ENCODE results near the gene CEP70.
"Not testable (repeated sequence)": the region's sequence is repeated elsewhere in the genome, so short reads cannot be mapped to it uniquely, and the experiment has no call there.

CEP70 gene

DNA sequence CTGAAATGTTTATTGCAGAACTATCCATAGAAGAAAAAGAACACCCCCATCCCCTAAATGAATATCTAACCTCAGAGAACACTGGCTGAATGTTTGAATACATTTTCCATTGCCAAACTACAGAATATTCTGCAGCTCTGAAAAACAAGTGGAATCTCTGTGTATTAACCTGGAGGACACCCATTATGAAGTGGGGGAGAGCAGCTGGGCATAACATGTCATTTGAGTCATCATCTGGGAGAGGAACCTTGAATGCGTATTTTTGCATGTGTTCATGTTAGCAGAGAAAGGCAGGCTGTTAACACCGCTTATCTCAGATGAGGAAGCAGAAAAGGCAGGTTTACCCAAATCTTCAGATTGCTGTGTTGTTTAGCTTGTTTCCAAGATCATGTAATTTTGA is 128.1 kb downstream of the CEP70 start:
- no peak for DNase-seq

DNA sequence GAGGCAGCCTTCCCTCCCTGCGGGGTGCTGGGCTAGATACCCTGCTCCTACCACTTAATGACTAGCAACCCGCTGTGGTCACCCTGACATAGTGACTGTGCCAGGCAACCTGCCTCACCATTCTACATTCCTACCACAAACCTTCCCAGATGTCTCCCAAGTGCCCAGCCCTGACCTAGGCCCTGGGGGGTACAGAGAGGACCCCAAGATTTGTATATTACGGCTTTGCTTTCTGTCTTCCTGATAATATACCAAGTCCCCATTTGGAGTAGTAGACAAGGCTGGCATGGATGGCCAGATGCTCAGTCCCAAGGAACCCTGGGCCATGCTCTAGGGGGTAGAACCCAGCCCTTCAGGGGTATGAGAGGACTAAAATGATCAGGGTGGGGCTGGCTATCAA is 128.6 kb downstream of the CEP70 start:
- DNase-seq, result no peak

DNA sequence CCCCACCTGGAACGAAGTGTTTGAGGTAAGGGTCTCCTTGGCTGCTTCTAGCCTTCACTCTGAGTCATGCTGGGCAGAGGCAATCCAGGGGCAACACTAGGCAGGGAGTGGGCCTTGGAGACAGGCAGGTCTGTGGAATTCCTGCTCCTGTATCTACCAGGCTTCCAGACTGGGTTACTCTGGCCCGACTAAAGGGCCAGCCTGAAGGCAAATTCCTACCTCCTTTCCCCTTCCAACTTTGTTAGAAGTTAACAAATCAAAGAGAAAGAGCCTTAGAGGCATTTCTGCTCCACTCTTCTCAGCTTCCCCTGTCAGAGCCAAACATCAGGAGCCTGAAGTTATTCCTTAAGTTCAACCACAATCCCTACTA is 129.6 kb downstream of the CEP70 start:
- DNase-seq, result no peak

DNA sequence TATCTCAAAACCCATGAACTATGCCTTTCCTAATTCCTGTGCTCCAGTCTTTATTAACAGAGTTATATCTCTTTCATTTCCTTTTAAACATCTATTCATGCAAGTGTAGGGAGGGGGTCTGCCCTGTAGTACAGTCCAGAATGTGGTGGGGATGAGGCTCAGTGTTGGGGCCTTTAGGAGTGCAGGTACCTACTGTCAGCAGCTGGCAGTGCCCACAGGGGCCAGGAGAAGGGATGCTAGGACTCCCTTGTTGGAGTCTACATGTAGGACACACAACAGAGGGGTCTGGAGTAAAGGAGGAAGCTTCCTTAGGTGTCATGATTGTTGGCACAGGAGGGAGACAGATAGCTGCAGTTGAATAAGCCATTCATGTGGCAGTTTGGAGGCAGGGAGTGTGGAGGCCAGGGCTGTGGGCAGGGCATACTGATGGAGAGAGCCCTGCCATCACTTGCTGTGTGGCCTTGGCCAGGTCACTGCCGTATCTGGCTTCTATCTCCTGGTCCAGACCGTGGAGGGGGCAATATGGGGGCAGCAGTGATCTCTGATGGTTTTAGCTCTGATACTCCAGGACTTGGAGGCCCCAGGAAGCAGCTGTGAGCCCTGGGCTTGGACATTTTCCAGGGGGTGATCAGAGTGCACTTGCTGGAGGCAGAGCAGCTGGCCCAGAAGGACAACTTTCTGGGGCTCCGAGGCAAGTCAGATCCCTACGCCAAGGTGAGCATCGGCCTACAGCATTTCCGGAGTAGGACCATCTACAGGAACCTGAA is 130.2 kb downstream of the CEP70 start:
- no peak for DNase-seq

DNA sequence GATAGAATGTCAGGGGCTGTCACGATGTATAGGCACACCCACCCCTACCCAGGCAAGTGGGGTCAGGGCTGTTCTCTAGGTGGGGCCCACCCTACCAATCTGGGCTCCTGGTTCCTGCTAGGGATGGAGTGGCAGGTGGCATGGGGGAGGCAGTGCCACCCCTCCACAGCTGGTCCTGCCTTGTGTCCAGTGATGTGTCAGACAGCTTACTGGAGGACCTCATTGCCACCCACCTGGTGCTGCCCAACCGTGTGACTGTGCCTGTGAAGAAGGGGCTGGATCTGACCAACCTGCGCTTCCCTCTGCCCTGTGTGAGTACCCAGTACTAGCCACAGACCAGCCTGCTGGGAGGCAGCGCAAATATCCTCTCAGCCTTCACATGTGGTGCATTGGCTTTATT is 132.2 kb downstream of the CEP70 start:
- no peak for DNase-seq

GRCh38 chr3:138461246-138461645 is 132.8 kb downstream of the CEP70 start:
- no peak for DNase-seq

DNA sequence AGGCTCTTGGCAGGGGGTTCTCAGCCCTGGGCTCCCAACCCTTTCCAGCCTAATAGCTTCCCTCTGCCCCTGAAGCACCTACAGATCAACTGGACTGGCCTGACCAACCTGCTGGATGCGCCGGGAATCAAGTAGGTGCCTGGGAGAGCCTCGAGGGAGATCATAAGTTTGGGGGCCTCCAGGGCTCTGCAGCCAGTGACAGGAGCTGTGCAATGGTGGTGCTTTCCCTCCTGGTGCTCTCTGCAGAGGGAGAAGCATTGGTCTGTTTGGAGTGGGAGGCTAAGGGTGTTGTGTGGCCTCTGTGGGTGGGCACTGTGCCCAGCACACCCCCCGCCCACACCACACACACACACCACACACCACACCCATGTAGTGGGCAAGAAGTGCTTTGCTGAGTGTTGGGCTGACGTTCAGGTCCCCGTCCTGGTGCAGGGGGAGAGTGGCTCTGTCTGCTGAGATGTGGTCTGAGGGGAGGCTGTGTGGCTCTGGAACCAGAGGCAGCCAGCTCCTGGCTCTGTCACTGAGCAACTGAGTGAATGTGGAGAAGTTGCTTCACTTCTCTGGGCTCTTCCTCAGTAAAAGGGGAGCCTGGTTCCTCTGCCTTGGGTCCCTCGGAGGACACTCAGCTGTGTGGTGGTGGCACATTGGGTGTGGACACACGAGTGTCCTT is 133.4 kb downstream of the CEP70 start:
- DNase-seq, result no peak

- DNase-seq, result no peak
Measured at GRCh38 chr3:138459619-138460535, 134.2 kb downstream of the CEP70 start.

DNA sequence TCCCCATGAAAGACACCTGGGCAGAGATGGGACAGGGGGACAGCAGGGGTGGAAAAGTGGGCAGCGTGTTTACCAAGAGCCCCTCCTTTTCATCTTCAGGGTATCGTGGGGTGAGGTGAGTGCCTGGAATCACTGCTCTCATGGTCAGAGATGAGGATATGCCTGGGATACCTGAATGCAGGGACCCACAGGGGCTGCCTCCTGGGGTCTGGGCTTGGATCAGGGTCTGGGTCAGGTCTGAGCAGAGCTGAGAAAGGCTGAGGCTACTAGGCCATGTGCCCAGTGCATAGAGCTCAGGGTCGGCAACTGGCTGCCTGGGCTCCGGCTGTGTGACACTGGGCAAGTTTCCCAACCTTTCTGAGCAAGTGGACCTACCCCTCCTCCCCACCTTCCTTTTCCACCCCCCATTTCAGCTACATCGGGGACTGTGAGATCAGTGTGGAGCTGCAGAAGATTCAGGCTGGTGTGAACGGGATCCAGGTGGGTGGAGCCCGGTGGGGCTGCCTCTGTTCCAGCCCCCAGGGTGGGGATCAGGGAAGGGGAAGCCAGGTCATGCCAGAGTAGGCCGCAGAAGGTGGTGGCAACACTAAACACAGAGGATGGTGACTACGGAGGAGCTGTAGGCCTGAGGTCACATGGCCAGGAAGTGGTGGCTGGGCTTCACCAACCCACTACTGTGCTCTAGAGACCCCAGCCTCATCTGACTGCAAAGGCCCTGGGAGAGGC is 135.1 kb downstream of the CEP70 start:
- no peak for DNase-seq

- no peak for DNase-seq
Measured at GRCh38 chr3:138457863-138458735, 136.0 kb downstream of the CEP70 start.

DNA sequence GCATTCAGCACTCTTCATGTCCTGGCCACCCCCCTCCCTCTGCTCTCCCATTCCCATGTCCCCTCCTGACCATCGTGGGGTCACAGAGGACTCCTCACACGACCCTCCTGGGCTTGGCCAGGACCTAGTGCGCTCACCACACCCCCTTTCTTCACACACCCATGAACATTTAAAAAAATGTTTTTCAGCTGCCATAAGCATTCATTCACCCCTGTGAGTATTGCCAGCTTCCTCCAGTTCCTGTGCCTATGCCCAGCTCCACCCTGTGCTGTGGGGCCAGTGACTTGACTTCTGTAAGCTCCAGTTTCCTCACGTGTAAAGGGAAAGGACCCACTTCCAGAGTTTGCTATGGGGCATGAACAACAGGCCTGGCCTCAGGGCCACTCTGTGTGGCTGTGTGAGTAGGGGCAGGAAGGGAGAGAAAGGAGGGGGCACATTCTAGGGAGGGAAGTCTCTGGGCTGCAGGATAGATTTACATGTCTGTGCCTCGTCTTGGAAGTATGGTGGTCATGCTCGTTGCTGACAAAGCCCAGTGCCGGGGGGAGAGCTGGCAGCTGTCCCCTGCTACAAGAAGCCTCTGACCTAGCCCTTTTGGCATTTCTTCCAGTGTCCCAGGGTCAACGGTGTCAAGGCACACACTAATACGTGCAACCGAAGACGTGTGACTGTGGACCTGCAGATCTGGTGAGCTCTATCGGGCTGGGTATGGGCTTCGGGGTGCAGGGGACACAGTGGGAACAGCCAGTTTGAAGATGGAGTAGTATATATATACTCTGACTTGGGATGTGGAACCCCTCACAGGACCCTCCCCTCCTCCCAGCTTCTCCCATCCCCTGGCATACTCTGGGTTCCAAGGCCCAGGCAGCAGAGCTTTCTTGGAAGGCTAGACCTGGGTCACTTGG is 136.8 kb downstream of the CEP70 start:
- no peak for DNase-seq

DNA sequence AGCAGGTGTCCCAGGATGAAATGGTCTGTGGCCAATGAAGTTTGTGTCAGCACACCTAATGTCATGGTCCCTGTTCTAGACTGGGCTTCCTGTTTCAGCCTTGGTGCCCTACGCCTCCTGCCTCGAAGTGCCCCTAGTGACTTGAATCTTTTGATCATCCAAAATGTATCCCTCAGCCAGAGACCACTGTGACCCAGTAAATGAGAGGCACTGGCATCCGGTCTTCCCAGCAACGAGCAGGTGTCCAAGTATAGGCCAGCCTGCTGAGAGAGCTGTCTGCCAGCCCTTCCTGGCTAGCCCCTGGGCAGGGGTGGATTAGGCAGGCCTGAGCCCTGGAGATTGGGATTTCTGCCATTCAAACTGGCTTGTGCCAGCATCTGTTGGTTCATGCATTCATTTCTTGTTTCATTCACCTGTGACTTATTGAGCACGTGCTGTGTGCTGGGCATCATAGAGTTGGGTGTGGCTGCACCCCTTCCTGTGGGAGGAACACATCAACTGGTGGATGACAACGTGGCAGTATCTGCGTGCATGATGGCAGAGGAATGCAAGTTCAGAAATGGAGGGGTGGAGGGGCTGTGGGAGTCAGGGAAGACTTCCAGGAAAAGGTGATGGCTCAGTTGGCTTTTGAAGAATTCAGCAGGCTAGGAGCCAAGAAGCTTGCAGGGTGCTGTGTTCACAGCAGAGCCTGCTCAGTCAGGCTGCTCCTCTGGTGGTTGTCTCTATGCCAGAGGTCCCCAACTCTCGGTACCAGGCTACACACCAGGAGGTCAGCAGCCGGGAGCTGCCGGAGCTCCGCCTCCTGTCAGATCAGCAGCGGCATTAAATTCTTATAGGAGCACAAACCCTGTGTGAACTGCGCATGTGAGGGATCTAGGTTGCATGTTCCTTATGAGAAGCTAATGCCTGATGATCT is 138.0 kb downstream of the CEP70 start:
- no peak for DNase-seq

DNA sequence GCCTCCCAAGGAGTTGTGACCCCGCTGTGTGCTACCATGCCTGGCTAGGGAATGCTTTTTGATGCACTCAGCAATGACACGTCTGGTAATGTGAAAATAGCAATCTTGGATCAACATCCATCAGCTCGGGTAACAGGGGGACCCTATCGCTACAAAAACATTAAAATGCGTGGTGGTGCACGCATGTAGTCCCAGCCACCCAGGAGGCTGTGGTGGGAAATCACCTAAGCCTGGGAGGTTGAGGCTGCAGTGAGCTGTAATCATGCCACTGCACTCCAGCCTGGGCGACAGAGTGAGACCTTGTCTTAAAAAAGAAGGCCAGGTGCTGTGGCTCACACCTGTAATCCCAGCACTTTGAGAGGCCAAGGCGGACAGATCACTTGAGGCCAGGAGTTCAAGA is 140.1 kb downstream of the CEP70 start:
- not testable (repeated sequence) for DNase-seq

- no peak for DNase-seq
Measured at GRCh38 chr3:138452436-138452835, 141.6 kb downstream of the CEP70 start.

GRCh38 chr3:138451595-138452162 is 142.4 kb downstream of the CEP70 start:
- DNase-seq, result no peak

DNA sequence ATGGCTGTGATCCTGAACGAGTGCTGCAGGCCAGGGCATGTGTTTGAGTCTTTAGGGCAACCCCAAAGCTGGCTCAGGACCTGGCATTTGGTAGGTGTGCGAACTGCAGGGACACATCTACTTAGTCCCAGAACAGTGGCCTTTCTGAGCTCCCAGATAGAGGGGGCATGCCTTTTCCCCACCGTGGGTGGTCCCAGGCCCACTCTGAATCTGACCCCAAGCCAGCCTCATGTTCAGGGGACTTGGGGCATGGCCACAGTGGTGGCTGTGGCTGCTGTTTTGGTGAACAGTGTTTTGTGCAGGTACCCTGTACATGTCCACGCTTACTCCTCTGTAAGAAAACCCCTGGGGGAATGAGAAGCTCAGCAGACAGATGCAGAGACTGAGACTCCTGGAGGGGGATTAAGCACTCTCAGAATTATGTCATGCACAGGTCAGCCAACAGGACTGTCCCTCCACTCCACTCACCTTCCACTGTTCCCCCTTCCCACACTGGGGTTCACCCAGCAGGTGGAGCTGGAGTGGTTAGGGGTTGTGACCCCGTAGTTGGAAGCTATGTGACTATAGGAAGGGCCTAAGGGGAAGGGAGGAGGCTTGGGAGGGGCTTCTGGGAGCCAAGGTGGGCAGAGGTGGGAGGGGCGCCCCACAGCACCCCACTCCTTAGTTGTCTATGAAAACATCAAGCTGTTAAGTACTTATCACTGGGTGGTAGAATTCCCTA is 143.2 kb downstream of the CEP70 start:
- DNase-seq, result no peak

GRCh38 chr3:138450181-138450580 is 143.9 kb downstream of the CEP70 start:
- DNase-seq, result no peak

- no peak for DNase-seq
Measured at GRCh38 chr3:138449490-138449889, 144.6 kb downstream of the CEP70 start.

DNA sequence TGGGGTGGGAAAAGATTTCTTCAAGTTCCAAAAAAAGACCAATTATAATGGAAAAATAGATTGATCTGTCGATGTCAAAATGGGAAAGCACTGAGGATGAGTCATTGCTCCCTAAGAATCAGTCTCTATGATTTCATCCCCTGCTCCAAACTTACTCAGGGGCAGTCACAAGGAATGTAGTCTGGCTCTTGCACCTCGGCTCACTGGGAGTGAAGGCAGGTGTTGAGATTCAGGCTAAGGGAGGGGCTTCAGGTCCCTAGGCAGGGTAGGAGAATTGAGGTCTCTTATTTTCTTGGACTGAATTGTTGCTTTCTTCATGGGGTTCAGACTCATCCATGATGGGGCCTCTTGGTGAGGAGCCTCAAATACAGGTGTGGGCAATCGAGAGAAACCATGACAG is 145.4 kb downstream of the CEP70 start:
- DNase-seq, result no peak
